Stimulated activated CD8-positive, alpha-beta memory T cell treated with anti-CD3 and anti-CD28 coated beads, Interleukin-12 subunit alpha, Interleukin-12 subunit beta, amount 100 ng/mL, for 1 hour (primary cell): ENCODE measurements around the gene DHCR7.

Source experiments
- DNase-seq: peaks from one replicate; pipeline ENCODE4 v3.0.0-alpha.2; 2020; ENCODE audit warnings: low read depth

Gene DHCR7

GRCh38 chr11:71410363-71410966, 37.7 kb downstream of the DHCR7 start:
- no peak for DNase-seq

- no peak for DNase-seq
These were observed 39.4 kb downstream of the DHCR7 start for GRCh38 chr11:71408826-71409225.

GRCh38 chr11:71407356-71407755, 40.8 kb downstream of the DHCR7 start:
- DNase-seq = no peak

GRCh38 chr11:71406681-71407080, 41.5 kb downstream of the DHCR7 start:
- no peak for DNase-seq

GRCh38 chr11:71404209-71404608, 44.0 kb downstream of the DHCR7 start:
- DNase-seq = no peak

- no peak for DNase-seq
These were observed 45.3 kb downstream of the DHCR7 start for GRCh38 chr11:71402878-71403277.

GRCh38 chr11:71400216-71400615, 48.0 kb downstream of the DHCR7 start:
- DNase-seq = no peak

GRCh38 chr11:71399341-71399740, 48.9 kb downstream of the DHCR7 start:
- DNase-seq = no peak

- DNase-seq = no peak
These were observed 50.2 kb downstream of the DHCR7 start for GRCh38 chr11:71397961-71398360.

- no peak for DNase-seq
These were observed 50.8 kb downstream of the DHCR7 start for GRCh38 chr11:71397331-71397860.

- DNase-seq = no peak
These were observed 51.6 kb downstream of the DHCR7 start for GRCh38 chr11:71396548-71397123.

- no peak for DNase-seq
These were observed 52.4 kb downstream of the DHCR7 start for GRCh38 chr11:71395774-71396173.

- no peak for DNase-seq
These were observed 53.0 kb downstream of the DHCR7 start for GRCh38 chr11:71395263-71395560.

- no peak for DNase-seq
These were observed 54.9 kb downstream of the DHCR7 start for GRCh38 chr11:71393283-71393682.

GRCh38 chr11:71391796-71392195, 56.4 kb downstream of the DHCR7 start:
- no peak for DNase-seq

- no peak for DNase-seq
These were observed 56.8 kb downstream of the DHCR7 start for GRCh38 chr11:71391352-71391751.

GRCh38 chr11:71388637-71389235, 59.5 kb downstream of the DHCR7 start:
- DNase-seq = no peak

GRCh38 chr11:71387784-71388636, 60.2 kb downstream of the DHCR7 start:
- no peak for DNase-seq

- no peak for DNase-seq
These were observed 61.0 kb downstream of the DHCR7 start for GRCh38 chr11:71387200-71387599.

- no peak for DNase-seq
These were observed 62.0 kb downstream of the DHCR7 start for GRCh38 chr11:71386202-71386601.

GRCh38 chr11:71385091-71385490, 63.1 kb downstream of the DHCR7 start:
- no peak for DNase-seq

GRCh38 chr11:71384561-71384960, 63.6 kb downstream of the DHCR7 start:
- DNase-seq = no peak
